BJ (cell line): Measurements from ENCODE around the gene PDE4D. TPM values are rescaled to one million over a fixed set of nuclear protein-coding genes. Genes with fewer than 3 reads are reported as not detected.
A peak's percentile ranks its signal among the peaks of the same experiment; 100 is the strongest.

Source experiments
- CTCF ChIA-PET: fragments of 350-600 bp; formaldehyde crosslinking; extraction: SDS; loops from one replicate; lab custom pipeline; 2021; ENCODE audit warnings: antibody characterized with exemption, inconsistent platforms; lab: Yijun Ruan, JAX
- POLR2A ChIA-PET: fragments of 300-600 bp; sonication (Branson Sonifier 250); formaldehyde crosslinking; extraction: SDS; loops from one replicate; lab custom pipeline; 2021; ENCODE audit warnings: antibody characterized with exemption; lab: Charles Lee
- DNase-seq: peaks from one replicate; pipeline ENCODE4 v3.0.0-alpha.2; 2011; ENCODE audit warnings: low read depth
- H3K27me3 ChIP-seq: 2 replicates; pipeline ENCODE4 v1.6.0; 2011; ENCODE audit warnings: low read length; ENCODE audit not compliant: control insufficient read depth, insufficient read depth
- H3K36me3 ChIP-seq: 2 replicates; pipeline ENCODE4 v1.5.1; 2011; ENCODE audit warnings: low read length; ENCODE audit not compliant: control insufficient read depth, insufficient read depth
- H3K4me3 ChIP-seq: 2 replicates; pipeline ENCODE4 v1.5.1; 2011; ENCODE audit warnings: low read depth, mild to moderate bottlenecking, control low read depth, low read length
- CTCF ChIP-seq: IDR thresholded peaks from 2 replicates; pipeline ENCODE4 v1.5.1; 2011; ENCODE audit warnings: low read depth, mild to moderate bottlenecking, control low read depth, inconsistent platforms, low read length, moderate library complexity; ENCODE audit not compliant: insufficient read depth
- polyA plus RNA-seq: library from polyadenylated mRNA; depleted of rRNA; stranded (reverse); fragments of >200 nt; gene quantifications from 2 replicates; pipeline ENCODE4 v1.2.3, GENCODE V29; 2011

The PDE4D gene
- polyA plus RNA-seq, 1 experiment = 2.8 TPM

GRCh38 chr5:59591162-59591561 is 302.4 kb downstream of the PDE4D start:
- Histone ChIP-seq H3K27me3 (no peaks in the 10 kb centered on the region), H3K36me3 (no peaks in the 10 kb centered on the region), H3K4me3 (no peak overlapping the region)
- CTCF ChIA-PET = no interaction called here
- POLR2A ChIA-PET = no interaction called here
- DNase-seq = no peak
- TF ChIP-seq CTCF = no peak

- POLR2A ChIA-PET = no interaction called here
- H3K27me3 ChIP-seq = no peaks in the 10 kb centered on the region
- no peak for DNase-seq
- TF ChIP-seq CTCF = no peak
- CTCF ChIA-PET = no interaction called here
- no peaks in the 10 kb centered on the region for H3K36me3 ChIP-seq
- no peak overlapping the region for H3K4me3 ChIP-seq
These were observed 304.6 kb downstream of the PDE4D start for GRCh38 chr5:59588922-59589321.

GRCh38 chr5:59587489-59588337 is 305.8 kb downstream of the PDE4D start:
- no peak for DNase-seq
- TF ChIP-seq CTCF = peak; percentile 38
- H3K27me3 ChIP-seq = no peaks in the 10 kb centered on the region
- ChIA-PET CTCF (no interaction called here), POLR2A (no interaction called here)
- H3K36me3 ChIP-seq = no peaks in the 10 kb centered on the region
- no peak overlapping the region for H3K4me3 ChIP-seq

GRCh38 chr5:59586841-59587240 is 306.7 kb downstream of the PDE4D start:
- Histone ChIP-seq H3K36me3 (no peaks in the 10 kb centered on the region), H3K4me3 (no peak overlapping the region), H3K27me3 (no peaks in the 10 kb centered on the region)
- TF ChIP-seq CTCF = no peak
- POLR2A ChIA-PET = no interaction called here
- no peak for DNase-seq
- CTCF ChIA-PET = no interaction called here

GRCh38 chr5:59584858-59585846 is 308.4 kb downstream of the PDE4D start:
- ChIA-PET POLR2A (no interaction called here), CTCF (no interaction called here)
- Histone ChIP-seq H3K36me3 (no peaks in the 10 kb centered on the region), H3K4me3 (no peak overlapping the region), H3K27me3 (no peaks in the 10 kb centered on the region)
- no peak for DNase-seq
- TF ChIP-seq CTCF = no peak
